Neuronal stem cell (in vitro differentiated cells): ENCODE data around the gene RNASE8.
A peak's percentile ranks its signal among the peaks of the same experiment; 100 is the strongest.

ENCODE experiments used
- DNase-seq: peaks from one replicate; pipeline ENCODE4 v3.0.0-alpha.2; 2013; ENCODE audit warnings: low spot score
- H2AFZ ChIP-seq: one replicate; pipeline ENCODE4 v1.6.1; 2013; ENCODE audit warnings: mild to moderate bottlenecking, low read length, inconsistent platforms
- H2AK5ac ChIP-seq: 2 replicates; pipeline ENCODE4 v1.6.1; 2013; ENCODE audit warnings: low read depth, mild to moderate bottlenecking, inconsistent platforms, low read length, moderate library complexity, mixed read lengths
- H2BK120ac ChIP-seq: 2 replicates; pipeline ENCODE4 v1.6.1; 2013; ENCODE audit warnings: low read depth, mild to moderate bottlenecking, inconsistent platforms, low read length, moderate library complexity, mixed read lengths
- H2BK12ac ChIP-seq: one replicate; pipeline ENCODE4 v1.6.1; 2013; ENCODE audit warnings: low read length, inconsistent platforms
- H2BK15ac ChIP-seq: 2 replicates; pipeline ENCODE4 v1.6.1; 2013; ENCODE audit warnings: mild to moderate bottlenecking, low read length, inconsistent platforms, mixed read lengths
- H2BK5ac ChIP-seq: one replicate; pipeline ENCODE4 v1.6.1; 2013; ENCODE audit warnings: inconsistent platforms, mild to moderate bottlenecking, low read length, moderate library complexity
- H3K14ac ChIP-seq: one replicate; pipeline ENCODE4 v1.6.1; 2013; ENCODE audit warnings: low read length, inconsistent platforms
- H3K18ac ChIP-seq: 2 replicates; pipeline ENCODE4 v1.6.1; 2013; ENCODE audit warnings: low read length, inconsistent platforms
- H3K23ac ChIP-seq: 2 replicates; pipeline ENCODE4 v1.6.1; 2013; ENCODE audit warnings: low read depth, mild to moderate bottlenecking, mixed read lengths, low read length, inconsistent platforms; ENCODE audit not compliant: poor library complexity
- H3K27ac ChIP-seq: replicated peaks from 3 replicates; pipeline ENCODE4 v1.5.1; 2013; ENCODE audit warnings: low read length, inconsistent platforms
- H3K27me3 ChIP-seq, 3 experiments: 2 replicates each; pipeline ENCODE4 v1.6.1; 2013; ENCODE audit warnings: low read length in 3 of 3, mild to moderate bottlenecking in 2 of 3, inconsistent platforms in 1 of 3, low read depth in 1 of 3, mixed read lengths in 1 of 3, moderate library complexity in 1 of 3; ENCODE audit not compliant: control insufficient read depth in 3 of 3, insufficient read depth in 3 of 3
- H3K36me3 ChIP-seq, 2 donors: replicated peaks in 1 of 2; 2 replicates each; pipeline ENCODE4 v1.6.1; 2013; ENCODE audit warnings: low read length in 2 of 2; ENCODE audit not compliant: control insufficient read depth in 2 of 2, insufficient read depth in 2 of 2
- H3K4ac ChIP-seq: 2 replicates; pipeline ENCODE4 v1.6.1; 2013; ENCODE audit warnings: inconsistent platforms, mild to moderate bottlenecking, low read length, moderate library complexity
- H3K4me1 ChIP-seq, 2 donors: 1 replicate in 1 of 2; 2 replicates in 1 of 2; pipeline ENCODE4 v1.6.1; 2013; ENCODE audit warnings: low read length in 2 of 2, low read depth in 1 of 2; ENCODE audit not compliant: control insufficient read depth in 2 of 2, insufficient read depth in 1 of 2
- H3K4me2 ChIP-seq: one replicate; pipeline ENCODE4 v1.6.1; 2013; ENCODE audit warnings: mild to moderate bottlenecking, low read length, inconsistent platforms; ENCODE audit not compliant: insufficient read depth, poor library complexity, severe bottlenecking
- H3K4me3 ChIP-seq, 2 donors: 2 replicates each; pipeline ENCODE4 v1.5.1; 2013; ENCODE audit warnings: low read length in 2 of 2, mild to moderate bottlenecking in 2 of 2, inconsistent platforms in 1 of 2, moderate library complexity in 1 of 2
- H3K79me1 ChIP-seq: one replicate; pipeline ENCODE4 v1.6.1; 2013; ENCODE audit warnings: low read depth, mild to moderate bottlenecking, inconsistent platforms, low read length, moderate library complexity
- H3K9ac ChIP-seq: one replicate; pipeline ENCODE4 v1.6.1; 2013; ENCODE audit warnings: mild to moderate bottlenecking, low read depth, low read length, inconsistent platforms; ENCODE audit not compliant: poor library complexity
- H3K9me3 ChIP-seq, 2 donors: replicated peaks in 1 of 2; 2 replicates each; pipeline versions ENCODE3 to v1.6.1; 2013; ENCODE audit warnings: low read length in 2 of 2, mild to moderate bottlenecking in 2 of 2, inconsistent platforms in 1 of 2, low read depth in 1 of 2, mixed read lengths in 1 of 2, moderate library complexity in 1 of 2; ENCODE audit not compliant: control insufficient read depth in 2 of 2, insufficient read depth in 1 of 2
- H4K8ac ChIP-seq: one replicate; pipeline ENCODE4 v1.6.1; 2013; ENCODE audit warnings: low read depth, mild to moderate bottlenecking, inconsistent platforms, low read length, moderate library complexity
- H4K91ac ChIP-seq: one replicate; pipeline ENCODE4 v1.6.1; 2013; ENCODE audit warnings: low read length, low read depth, mild to moderate bottlenecking, inconsistent platforms; ENCODE audit not compliant: poor library complexity
- WGBS, 2 donors: extraction: QIAGEN DNeasy Blood & Tissue Kit; methylation state at CpG; one replicate each; pipeline ENCODE4 v1.1.7; 2013; ENCODE audit warnings: missing lambda C conversion rate in 2 of 2, mixed read lengths in 1 of 2; ENCODE audit not compliant: insufficient read length in 2 of 2, insufficient replicate concordance in 1 of 2; ENCODE audit errors: extremely low coverage in 2 of 2; 5-methylcytosine and 5-hydroxymethylcytosine counted together

The RNASE8 gene

DNA sequence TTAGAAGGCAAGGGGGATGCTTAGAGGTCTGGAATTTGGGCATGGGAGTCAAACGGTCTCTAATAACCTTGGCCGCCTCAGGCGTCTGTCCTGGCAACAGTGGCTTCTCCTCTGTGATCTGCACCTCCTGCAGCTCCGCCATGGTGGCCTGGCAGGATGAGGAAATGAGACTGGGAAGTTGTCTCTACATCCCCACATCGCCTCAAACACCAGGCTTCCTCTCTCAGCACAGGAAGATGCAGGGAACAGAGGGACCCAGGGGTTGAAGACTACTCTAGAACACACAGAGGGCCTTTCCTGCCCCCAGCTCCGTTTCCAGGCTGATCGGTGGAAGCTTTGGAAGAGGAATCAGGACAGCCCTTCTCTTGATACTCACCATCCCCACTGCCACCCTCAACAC is 34.4 kb upstream of the RNASE8 start:
- Histone ChIP-seq H3K4me3 (no peak overlapping the region), H2AFZ (no peak overlapping the region), H3K9ac (no peak overlapping the region), H4K8ac (no peak overlapping the region), H3K27ac (no peak overlapping the region), H3K23ac (no peak overlapping the region), H3K4me1 (peaks cover 4 to 13% of the 10 kb centered on the region in 2 donors), H2BK12ac (no peak overlapping the region), H3K4ac (no peak overlapping the region), H4K91ac (no peak overlapping the region), H3K36me3 (no peaks in the 10 kb centered on the region), H3K9me3 (peaks cover 0 to 6% of the 10 kb centered on the region in 2 donors), H3K14ac (no peak overlapping the region), H3K4me2 (no peak overlapping the region), H2BK120ac (no peak overlapping the region), H2AK5ac (no peak overlapping the region), H3K18ac (no peak overlapping the region), H3K27me3 (peaks cover 8 to 82% (median 36%) of the 10 kb centered on the region in 3 experiments), H2BK5ac (no peak overlapping the region), H3K79me1 (no peaks in the 10 kb centered on the region), H2BK15ac (no peak overlapping the region)
- DNase-seq, result no peak
- WGBS, 2 donors, result no CpG with 5 or more reads among the region's 7 CpGs

DNA sequence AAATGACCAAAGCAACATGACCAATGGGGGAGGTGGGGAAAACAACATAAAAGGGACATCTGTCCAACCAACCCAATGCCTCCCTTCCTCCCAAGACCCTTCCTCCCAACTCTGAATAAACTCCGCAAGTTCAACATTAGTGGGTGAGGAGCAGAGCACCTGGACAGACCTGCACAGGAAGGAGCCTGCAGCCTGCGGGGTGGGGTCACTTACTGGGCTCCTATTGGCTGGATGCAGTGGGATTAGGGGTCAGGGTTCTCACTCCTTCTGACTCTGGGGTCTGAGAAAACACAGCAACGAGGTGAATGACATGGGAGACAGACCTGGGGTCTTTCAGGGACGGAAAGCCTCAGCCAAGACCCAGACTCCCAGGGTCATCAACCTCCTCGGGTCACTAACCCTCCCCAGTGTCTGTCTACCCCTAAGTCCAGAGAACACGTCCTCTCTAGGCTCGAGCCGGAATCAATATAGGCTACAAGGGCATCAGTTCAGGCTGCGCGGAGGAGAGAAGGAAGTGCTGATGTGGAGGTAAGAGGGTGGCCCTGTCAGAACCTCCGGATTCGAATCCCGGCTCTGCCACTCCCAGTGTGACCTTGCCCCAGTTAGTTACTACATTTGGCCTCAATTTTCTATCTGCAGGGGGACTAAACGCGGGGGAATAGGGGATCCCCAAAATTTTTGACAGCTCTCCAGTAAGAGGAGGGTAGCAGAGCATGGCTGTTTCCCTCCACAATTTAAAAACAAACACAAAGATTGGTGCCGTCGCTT is 33.6 kb upstream of the RNASE8 start:
- Histone ChIP-seq H4K91ac (no peak overlapping the region), H2BK120ac (no peak overlapping the region), H3K27ac (no peak overlapping the region), H3K4ac (no peak overlapping the region), H4K8ac (no peak overlapping the region), H3K27me3 (peaks cover 8 to 86% (median 36%) of the 10 kb centered on the region in 3 experiments), H3K4me3 (peak overlapping the region; percentile 53 to 80), H2AFZ (peak overlapping the region; percentile 93), H2BK15ac (no peak overlapping the region), H2BK5ac (no peak overlapping the region), H3K9ac (no peak overlapping the region), H3K4me1 (peaks cover 4 to 13% of the 10 kb centered on the region in 2 donors), H3K18ac (peak overlapping the region; percentile 93), H2AK5ac (peak overlapping the region; percentile 82), H3K14ac (no peak overlapping the region), H3K9me3 (peaks cover 0 to 6% of the 10 kb centered on the region in 2 donors), H3K4me2 (peak overlapping the region; percentile 94), H3K79me1 (no peaks in the 10 kb centered on the region), H2BK12ac (no peak overlapping the region), H3K23ac (peak overlapping the region; percentile 75), H3K36me3 (no peaks in the 10 kb centered on the region)
- no CpG with 5 or more reads among the region's 17 CpGs for WGBS, 2 donors
- DNase-seq, result no peak

DNA sequence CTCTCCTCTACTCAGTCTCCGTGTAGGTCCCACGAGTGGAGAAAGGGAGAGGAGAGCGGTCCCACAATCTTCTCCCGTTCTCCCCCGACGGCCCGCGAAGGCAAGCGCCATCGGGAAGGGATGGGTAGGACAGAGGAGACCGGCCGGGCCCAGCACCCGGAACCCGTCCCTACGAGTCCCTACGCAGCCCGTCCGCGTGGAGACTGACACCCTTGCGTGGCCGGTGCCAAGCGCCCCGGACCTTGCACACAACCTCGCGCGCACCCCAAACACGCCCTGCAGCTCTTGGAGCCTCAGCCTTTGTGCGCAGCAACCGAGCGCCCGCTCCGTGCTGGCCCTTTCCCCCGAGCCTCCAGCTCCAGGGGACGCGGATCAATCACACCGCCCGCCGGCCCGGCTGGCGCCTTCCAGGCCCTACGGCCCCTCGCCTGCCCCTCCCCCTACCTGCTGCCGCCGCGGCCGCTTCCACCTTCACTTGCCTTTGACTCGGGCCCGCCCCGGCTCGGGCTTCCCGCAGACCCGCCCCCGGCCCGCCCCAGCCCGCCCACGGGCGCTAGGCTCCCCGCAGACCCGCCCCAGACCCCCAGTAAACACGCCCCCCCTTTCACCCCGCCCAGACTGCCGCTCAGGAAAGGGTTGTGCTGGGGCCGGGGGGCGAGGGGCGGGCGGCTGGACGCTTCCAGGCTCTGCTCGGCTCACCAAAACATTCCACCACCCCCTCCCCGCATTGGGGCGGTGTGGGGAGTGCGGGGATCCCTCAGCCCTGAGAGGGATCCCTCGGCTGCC is 32.8 kb upstream of the RNASE8 start, which contains the start of gene NDRG2:
TSS of gene NDRG2 (minus strand) at position 477 of the 786 bp plus-strand sequence. CDS start 1,746 bp downstream, outside the sequence.
- Histone ChIP-seq H3K36me3 (no peaks in the 10 kb centered on the region), H3K9me3 (peaks cover 0 to 6% of the 10 kb centered on the region in 2 donors), H3K4ac (no peak within 1 kb of the TSS), H2BK120ac (no peak within 1 kb of the TSS), H2BK12ac (no peak within 1 kb of the TSS), H3K27me3 (peaks cover 8 to 88% (median 36%) of the 10 kb centered on the region in 3 experiments), H2BK5ac (no peak within 1 kb of the TSS), H3K79me1 (no peaks in the 10 kb centered on the region), H3K9ac (peak within 1 kb of the TSS; percentile 86), H4K8ac (no peak within 1 kb of the TSS), H3K23ac (peak within 1 kb of the TSS; percentile 75), H3K18ac (peak within 1 kb of the TSS; percentile 95), H4K91ac (peak within 1 kb of the TSS; percentile 59), H3K27ac (no peak within 1 kb of the TSS), H2AFZ (peak within 1 kb of the TSS; percentile 93), H3K4me2 (peak within 1 kb of the TSS; percentile 94), H2AK5ac (peak within 1 kb of the TSS; percentile 82), H2BK15ac (peak within 1 kb of the TSS; percentile 71), H3K4me3 (peak within 1 kb of the TSS; percentile 53 to 80), H3K4me1 (peaks cover 4 to 13% of the 10 kb centered on the region in 2 donors), H3K14ac (peak within 1 kb of the TSS; percentile 97)
- WGBS, 2 donors, result no CpG with 5 or more reads among the region's 72 CpGs
- DNase-seq, result peak; percentile 64
